NCI-H2171 (cell line): Measurements from ENCODE around the gene NOX5.

Experiments
- DNase-seq: peaks from one replicate; lab custom pipeline; 2025; lab: John Stamatoyannopoulos, UW

NOX5 gene

GRCh38 chr15:69100821-69101220 is 86.3 kb downstream of the NOX5 start:
- no peak for DNase-seq

GRCh38 chr15:69104050-69104750 is 89.7 kb downstream of the NOX5 start:
- DNase-seq: no peak

- no peak for DNase-seq
Observed at GRCh38 chr15:69105451-69105985, 91.0 kb downstream of the NOX5 start.

GRCh38 chr15:69107025-69107620 is 92.6 kb downstream of the NOX5 start:
- DNase-seq: no peak
